Vagina (tissue), 2 donors: ENCODE data around the gene HSF5.

Source experiments
- CTCF ChIP-seq, 3 experiments: fragments of 450-650 bp in 2 of 3; fragments of 200-600 bp in 1 of 3; sonication (generic) in 1 of 3; IDR thresholded peaks; one replicate each; pipeline ENCODE4 v1.5.1; 2017 to 2019; ENCODE audit warnings: antibody characterized with exemption in 3 of 3, mild to moderate bottlenecking in 2 of 3, moderate library complexity in 2 of 3
- POLR2A ChIP-seq, 2 donors: fragments of 450-650 bp; IDR thresholded peaks; one replicate each; pipeline ENCODE4 v1.6.1; 2017; ENCODE audit warnings: antibody characterized with exemption in 2 of 2, mild to moderate bottlenecking in 2 of 2, moderate library complexity in 2 of 2

GRCh38 chr17:58375811-58376210, 112.4 kb downstream of the HSF5 start:
- TF ChIP-seq CTCF (IDR thresholded peaks at IDR 0.05) (no peak), POLR2A (IDR thresholded peaks at IDR 0.05) (no peak)
